ENCODE measurements around the gene PLCZ1.
A peak's percentile ranks its signal among the peaks of the same experiment; 100 is the strongest.
"Not testable (repeated sequence)": the region's sequence is repeated elsewhere in the genome, so short reads cannot be mapped to it uniquely, and the experiment has no call there.

PLCZ1 gene

GRCh38 chr12:18737819-18738218, at the start of gene PLCZ1, which contains the start of gene CAPZA3:
PLCZ1 (minus strand) TSS chr12:18738012; CDS start chr12:18737371, 641 bp downstream.
CAPZA3 (plus strand) TSS chr12:18738119; CDS start chr12:18738269, 150 bp downstream.
- DNase-seq (ENCODE audit: low read depth): no peak

GRCh38 chr12:18785465-18785864, 47.7 kb upstream of the PLCZ1 start:
- not testable (repeated sequence) for DNase-seq (ENCODE audit: low read depth)

GRCh38 chr12:18782827-18783226, 45.0 kb upstream of the PLCZ1 start:
- peak; percentile 6 for DNase-seq (ENCODE audit: low read depth)

- DNase-seq (ENCODE audit: low read depth): not testable (repeated sequence)
Observed at GRCh38 chr12:18766479-18766878, 28.7 kb upstream of the PLCZ1 start.

- DNase-seq (ENCODE audit: low read depth): no peak
Observed at GRCh38 chr12:18755341-18755740, 17.5 kb upstream of the PLCZ1 start.

GRCh38 chr12:18754124-18754707, 16.4 kb upstream of the PLCZ1 start:
- DNase-seq (ENCODE audit: low read depth): no peak

- no peak for DNase-seq (ENCODE audit: low read depth)
Observed at GRCh38 chr12:18753481-18754123, 15.8 kb upstream of the PLCZ1 start.

GRCh38 chr12:18752947-18753346, 15.1 kb upstream of the PLCZ1 start:
- DNase-seq (ENCODE audit: low read depth): no peak

GRCh38 chr12:18752280-18752920, 14.6 kb upstream of the PLCZ1 start:
- DNase-seq (ENCODE audit: low read depth): peak; percentile 78

GRCh38 chr12:18751866-18752265, 14.1 kb upstream of the PLCZ1 start:
- DNase-seq (ENCODE audit: low read depth): no peak

- DNase-seq (ENCODE audit: low read depth): peak; percentile 50
Observed at GRCh38 chr12:18750085-18750484, 12.3 kb upstream of the PLCZ1 start.

GRCh38 chr12:18749386-18749957, 11.7 kb upstream of the PLCZ1 start:
- no peak for DNase-seq (ENCODE audit: low read depth)

GRCh38 chr12:18747895-18748294, 10.1 kb upstream of the PLCZ1 start:
- peak; percentile 94 for DNase-seq (ENCODE audit: low read depth)

GRCh38 chr12:18731156-18731555, 6.7 kb downstream of the PLCZ1 start:
- DNase-seq (ENCODE audit: low read depth): no peak

GRCh38 chr12:18723752-18724151, 14.1 kb downstream of the PLCZ1 start:
- DNase-seq (ENCODE audit: low read depth): peak; percentile 92

GRCh38 chr12:18721452-18721851, 16.4 kb downstream of the PLCZ1 start:
- no peak for DNase-seq (ENCODE audit: low read depth)

- DNase-seq (ENCODE audit: low read depth): no peak
Observed at GRCh38 chr12:18720690-18721089, 17.1 kb downstream of the PLCZ1 start.

- DNase-seq (ENCODE audit: low read depth): no peak
Observed at GRCh38 chr12:18719922-18720510, 17.8 kb downstream of the PLCZ1 start.

- DNase-seq (ENCODE audit: low read depth): no peak
Observed at GRCh38 chr12:18718462-18718861, 19.4 kb downstream of the PLCZ1 start.

GRCh38 chr12:18716236-18716635, 21.6 kb downstream of the PLCZ1 start:
- DNase-seq (ENCODE audit: low read depth): no peak

- no peak for DNase-seq (ENCODE audit: low read depth)
Observed at GRCh38 chr12:18706798-18707197, 31.0 kb downstream of the PLCZ1 start.

GRCh38 chr12:18703911-18704310, 33.9 kb downstream of the PLCZ1 start:
- DNase-seq (ENCODE audit: low read depth): no peak

- no peak for DNase-seq (ENCODE audit: low read depth)
Observed at GRCh38 chr12:18703321-18703720, 34.5 kb downstream of the PLCZ1 start.

All from iris pigment epithelial cell (primary cell).